ENCODE data around the gene USF2. TPM values are rescaled to one million over a fixed set of nuclear protein-coding genes. Genes with fewer than 3 reads are reported as not detected.

Gene USF2
- total and polyA plus RNA-seq, 2 of the 4 experiments (the other 2 are of a cell fraction), result 21.3 to 65.6 TPM

DNA sequence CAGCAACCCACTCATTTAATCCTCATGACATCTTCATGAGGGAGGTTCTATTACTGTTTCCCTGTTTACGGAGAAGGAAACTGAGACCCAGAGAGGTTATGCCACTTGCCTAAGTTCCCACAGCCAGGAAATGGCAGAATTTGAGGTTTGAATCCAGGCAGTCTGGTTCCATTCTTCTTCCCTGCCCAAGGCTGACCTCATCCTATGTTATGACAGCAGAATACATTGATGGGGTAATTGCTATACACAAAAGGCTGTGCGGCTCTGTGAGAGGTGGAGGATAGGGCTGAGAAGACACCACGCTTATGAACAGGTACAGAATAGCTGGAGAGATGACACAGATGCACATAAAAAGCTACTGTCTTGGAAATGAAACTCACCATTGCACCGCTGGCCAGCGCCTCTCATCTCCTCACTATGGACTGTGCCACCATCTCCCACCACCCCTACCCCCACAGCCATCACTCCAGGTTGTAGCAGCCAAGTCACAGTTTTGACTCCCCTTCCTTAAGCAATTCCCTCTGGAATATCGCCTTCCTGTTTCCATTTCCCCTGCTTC is 34.7 kb downstream of the USF2 start:
- Histone ChIP-seq H2AK5ac (ENCODE audit: low read depth, low read length) (no peak overlapping the region), H3K9me3 (ENCODE audit: control insufficient read depth, insufficient read depth, low read length) (no peaks in the 10 kb centered on the region), H3K23ac (ENCODE audit: low read depth, low read length) (no peak overlapping the region), H4K8ac (ENCODE audit: low read depth in 2 of 2, low read length in 2 of 2) (no peak overlapping the region), H3K4me3 (ENCODE audit: insufficient read depth, low read depth, low read length) (no peak overlapping the region), H3K4me2 (ENCODE audit: low read depth, low read length) (no peak overlapping the region), H3K27ac (ENCODE audit: insufficient read depth, low read length) (no peak overlapping the region), H4K20me1 (ENCODE audit: insufficient read depth, low read length) (no peaks in the 10 kb centered on the region), H3K14ac (replicated peaks; ENCODE audit: low read depth, low read length) (no peak overlapping the region), H3K56ac (ENCODE audit: extremely low read depth, insufficient read depth, low read length) (no peak overlapping the region), H3K79me1 (ENCODE audit: low read depth in 1 of 2, low read length in 2 of 2) (no peaks in the 10 kb centered on the region), H3K27me3 (ENCODE audit: control insufficient read depth, insufficient read depth, low read length) (peaks cover 4% of the 10 kb centered on the region), H2BK15ac (ENCODE audit: low read depth, low read length) (no peak overlapping the region), H3K9ac (ENCODE audit: low read depth, low read length) (no peak overlapping the region), H3K4me1 (ENCODE audit: control insufficient read depth, insufficient read depth, low read length) (no peaks in the 10 kb centered on the region), H2AFZ (replicated peaks; ENCODE audit: low read length, poor library complexity) (no peak overlapping the region), H4K91ac (ENCODE audit: insufficient read depth, low read depth, low read length) (no peak overlapping the region), H2BK120ac (ENCODE audit: low read depth, low read length) (no peak overlapping the region), H3K4ac (ENCODE audit: low read depth, low read length) (no peak overlapping the region), H3K18ac (ENCODE audit: low read depth, low read length) (no peak overlapping the region), H3K36me3 (ENCODE audit: control insufficient read depth, insufficient read depth, low read length) (no peaks in the 10 kb centered on the region), H2BK20ac (ENCODE audit: low read depth, low read length) (no peak overlapping the region), H2AK9ac (replicated peaks; ENCODE audit: low read depth, low read length, poor library complexity) (no peak overlapping the region), H3K9me1 (ENCODE audit: insufficient read depth, low read length) (peaks cover 3% of the 10 kb centered on the region; the same call in 1 of the 2 replicates), H2BK5ac (ENCODE audit: low read depth, low read length, poor library complexity, severe bottlenecking) (no peak overlapping the region), H4K5ac (ENCODE audit: low read depth, low read length) (no peak overlapping the region)
- in situ Hi-C loops (cut with MboI; ENCODE audit: low sequenced_read_pairs) (no loop called here), dilution Hi-C loops (cut with HindIII; ENCODE audit: low sequenced_read_pairs, unreplicated experiment) (no loop called here), intact Hi-C loops (cut with micrococcal nuclease) (no loop called here)
- CTCF ChIA-PET, result no interaction called here
- WGBS, 2 experiments (ENCODE audit: extremely low coverage in 2 of 2, insufficient read length in 1 of 2), result 70% methylated on average over 4 of the region's 6 CpGs; no CpG with 5 or more reads in 1 of the 2 experiments
- POLR2A ChIA-PET (ENCODE audit: unreplicated experiment), result no interaction called here
- DNase-seq (no peak), ATAC-seq (ENCODE audit: low read depth) (no peak)
- no peak for TF ChIP-seq POLR2A (IDR thresholded peaks at IDR 0.05; ENCODE audit: low read depth, low read length)
- TF ChIP-seq CTCF (conservative IDR thresholded peaks at IDR 0.05; ENCODE audit: low read depth, low read length), result no peak
- no peak for TF ChIP-seq CEBPB (IDR thresholded peaks at IDR 0.05; ENCODE audit: low read depth, low read length)
- no peak for TF ChIP-seq RAD21 (IDR thresholded peaks at IDR 0.05; ENCODE audit: low read length)
- no peak for TF ChIP-seq NFE2L2 (IDR thresholded peaks at IDR 0.05; ENCODE audit: low read depth, low read length)
- BruUV-seq (replicated peaks), result no TSS peak

Measured in IMR-90 (cell line).